PC-3 (cell line): ENCODE measurements around the gene SINHCAF.

ENCODE experiments used
- CTCF ChIP-seq: fragments of 300-600 bp; sonication (generic); conservative IDR thresholded peaks from 2 replicates; pipeline ENCODE4 v1.5.1; 2017; ENCODE audit warnings: antibody characterized with exemption, low read depth, mild to moderate bottlenecking, low read length
- EZH2 ChIP-seq: fragments of 300-600 bp; sonication (generic); IDR thresholded peaks from one replicate; pipeline ENCODE4 v1.6.1; 2017; ENCODE audit warnings: antibody characterized with exemption, mild to moderate bottlenecking, low read length; ENCODE audit not compliant: unreplicated experiment
- EZH2phosphoT487 ChIP-seq: fragments of 300-600 bp; sonication (generic); IDR thresholded peaks from 2 replicates; pipeline ENCODE4 v1.6.1; 2018; ENCODE audit warnings: mild to moderate bottlenecking, antibody characterized with exemption, low read length, borderline replicate concordance

DNA sequence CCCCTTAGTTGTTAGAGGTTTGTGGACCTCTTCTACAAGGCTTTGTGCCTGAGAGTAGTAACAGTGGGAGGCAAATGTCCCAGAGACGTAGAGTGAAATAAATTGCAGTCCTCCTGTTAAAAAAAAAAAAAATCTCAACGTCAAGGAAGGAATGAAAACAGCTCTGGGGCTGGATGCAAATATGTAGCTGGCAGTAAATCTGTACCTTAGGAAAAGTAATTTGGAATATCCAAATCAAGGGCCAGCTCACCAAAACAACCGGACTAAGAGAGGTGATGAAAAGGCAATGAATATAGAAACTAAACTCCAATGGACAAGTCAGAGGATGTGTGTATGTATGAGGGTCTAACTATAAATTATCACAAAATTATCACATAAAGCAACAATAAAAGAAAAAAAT lies 27.0 kb downstream of the SINHCAF start:
- TF ChIP-seq CTCF (no peak), EZH2phosphoT487 (no peak), EZH2 (no peak)
